Measurements from ENCODE around the gene CNKSR1. TPM values are rescaled to one million over a fixed set of nuclear protein-coding genes. Genes with fewer than 3 reads are reported as not detected.

Gene CNKSR1
- total and polyA plus RNA-seq, 2 of the 13 experiments (the other 11 are each of a cell fraction or from before 2014, with no cell fraction given) = 3.4 to 8.9 TPM

DNA sequence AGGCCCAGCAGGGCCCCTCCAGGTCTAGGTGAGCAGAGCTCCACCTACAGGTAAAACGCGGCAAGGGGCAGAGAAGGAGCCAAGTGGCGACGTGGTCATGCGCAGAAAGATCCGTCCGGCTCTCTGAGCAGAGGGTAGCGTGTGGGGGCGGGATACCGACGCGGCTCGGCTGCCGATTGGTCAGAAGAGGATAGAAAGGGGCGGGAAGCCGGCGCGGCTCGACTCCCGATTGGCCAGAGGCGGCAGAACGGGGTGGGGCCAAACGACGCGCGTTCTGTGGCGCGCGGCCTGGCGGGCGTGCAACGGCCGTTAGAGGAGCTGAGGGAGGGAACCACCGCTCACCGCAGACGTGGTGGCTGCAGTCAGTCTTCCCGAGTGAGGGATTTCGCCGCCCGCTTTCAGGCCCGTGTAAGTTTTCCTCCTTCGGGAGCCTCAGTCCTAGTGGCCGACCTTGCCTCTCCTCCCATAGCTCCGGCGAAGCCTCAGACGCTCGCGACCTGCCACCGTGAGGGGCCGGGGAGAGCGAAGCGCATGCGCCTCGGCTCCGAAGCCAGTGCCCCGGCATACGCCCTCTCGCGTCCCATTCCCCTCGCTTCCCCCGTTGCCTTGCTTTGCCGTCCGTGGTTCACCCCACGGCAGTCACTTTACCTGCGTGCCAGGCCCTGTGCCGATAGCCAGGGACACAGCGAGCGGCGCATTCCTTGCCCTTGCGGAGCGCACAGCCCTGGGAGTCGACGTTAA, 56.8 kb downstream of the CNKSR1 start, which contains the start of gene CEP85 (continued):
- TF ChIP-seq FOXM1 (CRISPR knock-in tag; IDR thresholded peaks at IDR 0.05) = no peak
- TF ChIP-seq SALL1 (CRISPR knock-in tag; IDR thresholded peaks at IDR 0.05) = peak; percentile 61
- peak; percentile 91 for TF ChIP-seq ARID4A (CRISPR knock-in tag; IDR thresholded peaks at IDR 0.05; ENCODE audit: borderline replicate concordance)
- TF ChIP-seq JDP2 (CRISPR knock-in tag; IDR thresholded peaks at IDR 0.05; ENCODE audit: borderline replicate concordance) = no peak
- TF ChIP-seq ATM (IDR thresholded peaks at IDR 0.05; ENCODE audit: borderline replicate concordance) = no peak
- peak; percentile 64; the same call in 1 of the 2 replicates for TF ChIP-seq RNF2 (conservative IDR thresholded peaks at IDR 0.05; ENCODE audit: low read depth)
- TF ChIP-seq, protein P1, sequence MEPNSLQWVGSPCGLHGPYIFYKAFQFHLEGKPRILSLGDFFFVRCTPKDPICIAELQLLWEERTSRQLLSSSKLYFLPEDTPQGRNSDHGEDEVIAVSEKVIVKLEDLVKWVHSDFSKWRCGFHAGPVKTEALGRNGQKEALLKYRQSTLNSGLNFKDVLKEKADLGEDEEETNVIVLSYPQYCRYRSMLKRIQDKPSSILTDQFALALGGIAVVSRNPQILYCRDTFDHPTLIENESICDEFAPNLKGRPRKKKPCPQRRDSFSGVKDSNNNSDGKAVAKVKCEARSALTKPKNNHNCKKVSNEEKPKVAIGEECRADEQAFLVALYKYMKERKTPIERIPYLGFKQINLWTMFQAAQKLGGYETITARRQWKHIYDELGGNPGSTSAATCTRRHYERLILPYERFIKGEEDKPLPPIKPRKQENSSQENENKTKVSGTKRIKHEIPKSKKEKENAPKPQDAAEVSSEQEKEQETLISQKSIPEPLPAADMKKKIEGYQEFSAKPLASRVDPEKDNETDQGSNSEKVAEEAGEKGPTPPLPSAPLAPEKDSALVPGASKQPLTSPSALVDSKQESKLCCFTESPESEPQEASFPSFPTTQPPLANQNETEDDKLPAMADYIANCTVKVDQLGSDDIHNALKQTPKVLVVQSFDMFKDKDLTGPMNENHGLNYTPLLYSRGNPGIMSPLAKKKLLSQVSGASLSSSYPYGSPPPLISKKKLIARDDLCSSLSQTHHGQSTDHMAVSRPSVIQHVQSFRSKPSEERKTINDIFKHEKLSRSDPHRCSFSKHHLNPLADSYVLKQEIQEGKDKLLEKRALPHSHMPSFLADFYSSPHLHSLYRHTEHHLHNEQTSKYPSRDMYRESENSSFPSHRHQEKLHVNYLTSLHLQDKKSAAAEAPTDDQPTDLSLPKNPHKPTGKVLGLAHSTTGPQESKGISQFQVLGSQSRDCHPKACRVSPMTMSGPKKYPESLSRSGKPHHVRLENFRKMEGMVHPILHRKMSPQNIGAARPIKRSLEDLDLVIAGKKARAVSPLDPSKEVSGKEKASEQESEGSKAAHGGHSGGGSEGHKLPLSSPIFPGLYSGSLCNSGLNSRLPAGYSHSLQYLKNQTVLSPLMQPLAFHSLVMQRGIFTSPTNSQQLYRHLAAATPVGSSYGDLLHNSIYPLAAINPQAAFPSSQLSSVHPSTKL (CRISPR knock-in tag; IDR thresholded peaks at IDR 0.05) = peak; percentile 28
- no peak for TF ChIP-seq ZNF232 (CRISPR knock-in tag; IDR thresholded peaks at IDR 0.05; ENCODE audit: borderline replicate concordance)
- TF ChIP-seq ZNF414 (CRISPR knock-in tag; IDR thresholded peaks at IDR 0.05) = no peak
- no peak for TF ChIP-seq ZNF33B (CRISPR knock-in tag; IDR thresholded peaks at IDR 0.05)
- TF ChIP-seq ZNF597 (CRISPR knock-in tag; IDR thresholded peaks at IDR 0.05) = no peak
- TF ChIP-seq, protein P2, sequence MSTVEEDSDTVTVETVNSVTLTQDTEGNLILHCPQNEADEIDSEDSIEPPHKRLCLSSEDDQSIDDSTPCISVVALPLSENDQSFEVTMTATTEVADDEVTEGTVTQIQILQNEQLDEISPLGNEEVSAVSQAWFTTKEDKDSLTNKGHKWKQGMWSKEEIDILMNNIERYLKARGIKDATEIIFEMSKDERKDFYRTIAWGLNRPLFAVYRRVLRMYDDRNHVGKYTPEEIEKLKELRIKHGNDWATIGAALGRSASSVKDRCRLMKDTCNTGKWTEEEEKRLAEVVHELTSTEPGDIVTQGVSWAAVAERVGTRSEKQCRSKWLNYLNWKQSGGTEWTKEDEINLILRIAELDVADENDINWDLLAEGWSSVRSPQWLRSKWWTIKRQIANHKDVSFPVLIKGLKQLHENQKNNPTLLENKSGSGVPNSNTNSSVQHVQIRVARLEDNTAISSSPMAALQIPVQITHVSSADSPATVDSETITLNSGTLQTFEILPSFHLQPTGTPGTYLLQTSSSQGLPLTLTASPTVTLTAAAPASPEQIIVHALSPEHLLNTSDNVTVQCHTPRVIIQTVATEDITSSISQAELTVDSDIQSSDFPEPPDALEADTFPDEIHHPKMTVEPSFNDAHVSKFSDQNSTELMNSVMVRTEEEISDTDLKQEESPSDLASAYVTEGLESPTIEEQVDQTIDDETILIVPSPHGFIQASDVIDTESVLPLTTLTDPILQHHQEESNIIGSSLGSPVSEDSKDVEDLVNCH (CRISPR knock-in tag; IDR thresholded peaks at IDR 0.05) = no peak
- TF ChIP-seq HNF4A (CRISPR knock-in tag; IDR thresholded peaks at IDR 0.05) = no peak; the same call in 1 of the 2 replicates

Measured in HepG2 (cell line).